Muscle of leg (tissue), 11 donors: ENCODE results near the gene GEMIN5. TPM values are rescaled to one million over a fixed set of nuclear protein-coding genes. Genes with fewer than 3 reads are reported as not detected.
"Not testable (repeated sequence)": the region's sequence is repeated elsewhere in the genome, so short reads cannot be mapped to it uniquely, and the experiment has no call there.

Experiments
- DNase-seq: peaks from one replicate; pipeline ENCODE4 v3.0.0; 2013
- H3K27ac ChIP-seq: one replicate; pipeline ENCODE4 v1.5.1; 2013; ENCODE audit warnings: mild to moderate bottlenecking, low read length, control low read depth
- H3K27me3 ChIP-seq: one replicate; pipeline ENCODE4 v1.6.1; 2013; ENCODE audit warnings: low read length; ENCODE audit not compliant: control insufficient read depth, insufficient read depth
- H3K36me3 ChIP-seq: one replicate; pipeline ENCODE4 v1.6.1; 2013; ENCODE audit warnings: low read length; ENCODE audit not compliant: control insufficient read depth, insufficient read depth
- H3K4me1 ChIP-seq: one replicate; pipeline ENCODE4 v1.6.1; 2013; ENCODE audit warnings: low read length; ENCODE audit not compliant: control insufficient read depth, insufficient read depth
- H3K4me3 ChIP-seq: one replicate; pipeline ENCODE4 v1.5.1; 2013; ENCODE audit warnings: low read length, control low read depth
- H3K9me3 ChIP-seq: replicated peaks from 2 replicates; pipeline ENCODE4 v1.6.1; 2013; ENCODE audit warnings: low read depth, low read length; ENCODE audit not compliant: control insufficient read depth
- WGBS: methylation state at CpG from one replicate; pipeline ENCODE4 v1.1.5; 2013; ENCODE audit warnings: missing lambda C conversion rate; ENCODE audit not compliant: insufficient coverage; 5-methylcytosine and 5-hydroxymethylcytosine counted together
- polyA plus RNA-seq, 8 donors: library from polyadenylated mRNA; unstranded; fragments of 120-200 nt; gene quantifications; one replicate each; pipeline versions ENCODE4 v1.2.1 to v1.2.3, GENCODE V29; 2013; ENCODE audit warnings: inconsistent platforms in 1 of 8, low replicate concordance in 1 of 8; ENCODE audit not compliant: insufficient read length in 8 of 8, insufficient read depth in 1 of 8
- total RNA-seq: library from RNA; stranded (reverse); fragments of 120-200 nt; gene quantifications from one replicate; pipeline ENCODE4 v1.2.4, GENCODE V29; 2013

Gene GEMIN5
- total and polyA plus RNA-seq, 9 donors: 12.3 to 17.6 (median 15.7) TPM

DNA sequence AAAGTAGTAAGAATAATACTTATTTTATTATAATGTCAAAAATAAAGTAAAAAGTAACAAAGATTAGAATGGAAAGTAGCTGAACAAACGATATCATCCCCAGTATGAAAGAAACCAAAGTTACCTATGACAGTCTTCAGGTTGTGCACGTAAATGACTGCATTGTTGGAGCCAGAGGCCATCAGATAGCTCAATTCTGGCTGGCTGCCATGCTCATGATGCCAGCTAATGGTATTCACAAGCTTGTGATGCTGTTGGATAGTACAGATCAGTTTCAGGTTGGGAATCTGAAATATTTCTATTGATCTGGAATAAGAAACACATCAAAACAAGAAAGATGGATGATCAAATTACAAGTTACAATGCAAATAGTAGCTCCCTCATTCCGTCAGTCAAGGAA is 21.1 kb downstream of the GEMIN5 start:
- Histone ChIP-seq H3K4me3 (no peak overlapping the region), H3K27ac (no peak overlapping the region), H3K9me3 (no peaks in the 10 kb centered on the region), H3K36me3 (peaks cover 46% of the 10 kb centered on the region), H3K27me3 (no peaks in the 10 kb centered on the region), H3K4me1 (no peaks in the 10 kb centered on the region)
- 80% methylated on average over 1 of the region's 3 CpGs for WGBS
- DNase-seq: no peak

GRCh38 chr5:154905601-154906000 is 32.4 kb downstream of the GEMIN5 start:
- no CpG with 5 or more reads among the region's 7 CpGs for WGBS
- peaks cover 57% of the 10 kb centered on the region for H3K36me3 ChIP-seq

GRCh38 chr5:154901913-154902312 is 36.1 kb downstream of the GEMIN5 start:
- DNase-seq: no peak
- Histone ChIP-seq H3K9me3 (no peaks in the 10 kb centered on the region), H3K36me3 (peaks cover 52% of the 10 kb centered on the region), H3K4me3 (no peak overlapping the region), H3K27ac (no peak overlapping the region), H3K27me3 (no peaks in the 10 kb centered on the region), H3K4me1 (peaks cover 2% of the 10 kb centered on the region)
- WGBS: 86% methylated on average over 4 of the region's 6 CpGs

More at GRCh38 chr5:154905601-154906000, 32.4 kb downstream of the GEMIN5 start:
- H3K4me1 ChIP-seq, H3K27ac ChIP-seq, H3K9me3 ChIP-seq, H3K4me3 ChIP-seq, H3K27me3 ChIP-seq, DNase-seq: not testable (repeated sequence)

DNA sequence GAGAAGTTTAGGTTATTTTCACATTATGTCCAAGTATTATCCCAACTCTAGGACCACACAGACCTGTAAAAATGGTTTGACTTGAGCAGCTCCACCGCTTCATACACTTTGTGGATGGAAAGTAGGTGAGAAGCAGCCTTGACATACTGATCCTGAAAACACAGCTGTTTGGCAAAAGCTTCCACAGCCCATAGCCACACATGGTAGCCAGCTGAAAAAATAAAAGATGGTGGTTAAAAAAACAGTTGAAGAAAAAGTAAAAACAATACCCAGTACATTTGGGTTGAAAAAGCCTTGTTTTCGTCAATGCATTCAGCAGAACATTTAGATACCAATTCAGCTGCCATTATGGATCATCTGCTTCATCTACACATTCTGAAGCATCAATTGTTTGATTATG is 36.7 kb downstream of the GEMIN5 start:
- Histone ChIP-seq H3K27ac (no peak overlapping the region), H3K27me3 (no peaks in the 10 kb centered on the region), H3K36me3 (peaks cover 52% of the 10 kb centered on the region), H3K4me3 (no peak overlapping the region), H3K4me1 (peaks cover 2% of the 10 kb centered on the region), H3K9me3 (no peaks in the 10 kb centered on the region)
- peak; percentile 12 for DNase-seq
- no CpG with 5 or more reads among the region's 2 CpGs for WGBS

- H3K4me3 ChIP-seq: no peak overlapping the region
- peaks cover 2% of the 10 kb centered on the region for H3K4me1 ChIP-seq
- H3K9me3 ChIP-seq: no peaks in the 10 kb centered on the region
- H3K27me3 ChIP-seq: no peaks in the 10 kb centered on the region
- H3K36me3 ChIP-seq: peaks cover 55% of the 10 kb centered on the region
- H3K27ac ChIP-seq: no peak overlapping the region
- WGBS: no CpG with 5 or more reads among the region's 1 CpG
- peak; percentile 50 for DNase-seq
These were observed 37.9 kb downstream of the GEMIN5 start for GRCh38 chr5:154900066-154900465.

DNA sequence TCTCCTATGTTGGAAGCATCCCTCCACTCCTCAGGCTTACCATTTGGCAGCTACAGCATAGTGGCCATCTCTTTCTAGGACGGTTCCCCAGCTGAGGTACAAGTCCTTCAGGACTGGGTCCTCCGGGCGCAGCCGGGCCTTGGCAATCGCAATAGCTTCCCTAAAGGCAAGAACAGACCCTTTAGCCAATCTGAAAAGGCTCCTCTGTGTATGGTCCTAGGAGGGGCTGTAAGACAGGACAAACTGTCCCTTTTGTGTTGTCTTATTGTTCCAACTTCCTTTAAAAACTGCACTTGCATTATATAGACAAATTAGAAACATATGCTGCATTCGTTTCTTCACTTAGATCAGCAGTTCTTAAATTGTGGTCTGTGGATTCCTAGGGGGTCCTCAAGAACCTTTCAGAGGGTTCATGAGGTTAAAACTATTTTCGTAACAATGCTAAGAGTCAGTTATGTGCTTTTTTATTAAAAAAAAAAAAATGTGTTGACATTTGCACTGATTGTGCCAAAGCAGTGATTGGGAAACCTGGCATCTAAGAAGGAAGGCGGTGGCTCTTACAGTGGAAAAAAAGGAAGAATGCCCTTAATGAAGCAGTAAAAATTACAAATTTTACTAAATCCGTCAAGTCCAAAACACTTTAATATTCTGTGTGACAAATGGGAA is 38.7 kb downstream of the GEMIN5 start:
- Histone ChIP-seq H3K4me3 (no peak overlapping the region), H3K27ac (peak overlapping the region; percentile 65), H3K4me1 (peaks cover 2% of the 10 kb centered on the region), H3K27me3 (no peaks in the 10 kb centered on the region), H3K36me3 (peaks cover 54% of the 10 kb centered on the region), H3K9me3 (no peaks in the 10 kb centered on the region)
- 60% methylated on average over 1 of the region's 9 CpGs for WGBS
- peak; percentile 63 for DNase-seq

GRCh38 chr5:154898210-154898609 is 39.8 kb downstream of the GEMIN5 start:
- peaks cover 2% of the 10 kb centered on the region for H3K4me1 ChIP-seq
- H3K4me3 ChIP-seq: no peak overlapping the region
- H3K27ac ChIP-seq: no peak overlapping the region
- H3K36me3 ChIP-seq: peaks cover 61% of the 10 kb centered on the region
- H3K27me3 ChIP-seq: no peaks in the 10 kb centered on the region
- DNase-seq: peak; percentile 69
- WGBS: 80% methylated on average over 1 of the region's 4 CpGs
- no peaks in the 10 kb centered on the region for H3K9me3 ChIP-seq

GRCh38 chr5:154896562-154897165 is 41.3 kb downstream of the GEMIN5 start:
- Histone ChIP-seq H3K36me3 (peaks cover 64% of the 10 kb centered on the region), H3K4me1 (peaks cover 2% of the 10 kb centered on the region), H3K27ac (no peak overlapping the region)

GRCh38 chr5:154895606-154896561 is 42.1 kb downstream of the GEMIN5 start:
- DNase-seq: no peak
- no peak overlapping the region for H3K27ac ChIP-seq
- H3K27me3 ChIP-seq: no peaks in the 10 kb centered on the region
- H3K36me3 ChIP-seq: peaks cover 67% of the 10 kb centered on the region
- H3K9me3 ChIP-seq: no peaks in the 10 kb centered on the region
- H3K4me3 ChIP-seq: no peak overlapping the region
- 100% methylated on average over 2 of the region's 14 CpGs for WGBS
- peaks cover 2% of the 10 kb centered on the region for H3K4me1 ChIP-seq

More at GRCh38 chr5:154896562-154897165, 41.3 kb downstream of the GEMIN5 start:
- Histone ChIP-seq H3K27me3 (no peaks in the 10 kb centered on the region), H3K9me3 (no peaks in the 10 kb centered on the region), H3K4me3 (no peak overlapping the region)
- DNase-seq: peak; percentile 15

DNA sequence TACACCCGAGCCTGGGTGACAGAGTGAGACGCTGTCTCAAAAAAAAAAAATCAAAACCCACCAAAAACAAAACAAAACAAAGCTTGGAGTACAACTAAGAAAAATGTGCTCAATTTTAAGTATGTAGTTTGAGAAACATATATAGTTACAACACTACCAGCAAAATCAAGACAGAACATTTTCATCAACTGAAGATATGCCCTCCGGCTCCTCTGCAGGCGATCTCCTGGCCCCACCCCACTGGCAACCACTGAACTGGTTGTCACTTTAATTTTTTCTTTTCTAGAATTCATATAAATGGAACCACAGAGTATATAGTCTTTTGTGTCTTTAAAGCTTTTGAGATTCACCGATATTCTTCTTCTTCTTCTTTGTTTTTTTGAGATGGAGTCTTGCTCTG is 44.6 kb downstream of the GEMIN5 start:
- Histone ChIP-seq H3K4me3 (no peak overlapping the region), H3K27ac (no peak overlapping the region), H3K9me3 (no peaks in the 10 kb centered on the region), H3K36me3 (peaks cover 79% of the 10 kb centered on the region), H3K27me3 (no peaks in the 10 kb centered on the region), H3K4me1 (no peaks in the 10 kb centered on the region)
- no peak for DNase-seq
- no CpG with 5 or more reads among the region's 5 CpGs for WGBS
